HepG2 (cell line): ENCODE data around the gene IQUB. TPM values are rescaled to one million over a fixed set of nuclear protein-coding genes. Genes with fewer than 3 reads are reported as not detected.

Experiments
- ADNP ChIP-seq: sonication (generic); formaldehyde crosslinking; IDR thresholded peaks from 2 replicates; pipeline ENCODE4 v1.4.0; 2020; ENCODE audit warnings: missing genetic modification reagents
- HOXD1 ChIP-seq: sonication (generic); formaldehyde crosslinking; IDR thresholded peaks from 2 replicates; pipeline ENCODE4 v1.5.0; 2020; ENCODE audit warnings: missing genetic modification reagents
- TAF1 ChIP-seq: sonication (generic); formaldehyde crosslinking; IDR thresholded peaks from 2 replicates; pipeline ENCODE4 v1.4.0; 2020; ENCODE audit warnings: missing genetic modification reagents
- YEATS4 ChIP-seq: sonication (generic); formaldehyde crosslinking; IDR thresholded peaks from 2 replicates; pipeline ENCODE4 v1.4.0; 2020; ENCODE audit warnings: missing genetic modification reagents, borderline replicate concordance
- ZFX ChIP-seq: sonication (generic); formaldehyde crosslinking; IDR thresholded peaks from 2 replicates; pipeline ENCODE4 v1.4.0; 2020; ENCODE audit warnings: mild to moderate bottlenecking, low read depth, missing genetic modification reagents, moderate library complexity
- ZNF652 ChIP-seq: IDR thresholded peaks from 2 replicates; pipeline ENCODE4 v1.6.1; 2016; ENCODE audit warnings: low read depth, borderline replicate concordance
- ZNF839 ChIP-seq: sonication (generic); formaldehyde crosslinking; IDR thresholded peaks from 2 replicates; pipeline ENCODE4 v1.4.0; 2020; ENCODE audit warnings: missing genetic modification reagents, mild to moderate bottlenecking, borderline replicate concordance
- polyA plus RNA-seq, 8 experiments: library from polyadenylated mRNA; depleted of rRNA in 3 of 8; stranded (reverse) in 7 of 8; unstranded in 1 of 8; fragments of >200 nt; fragmentation: Illumina TruSeq in 4 of 8; extraction: Trizol in 4 of 8; gene quantifications; 2 replicates each; pipeline versions ENCODE4 v1.2.1 to v1.2.3, GENCODE V29; 2011 to 2016; ENCODE audit warnings: low read depth in 4 of 8, missing spikeins in 1 of 8, mixed read lengths in 1 of 8; ENCODE audit not compliant: insufficient read depth in 1 of 8
- total RNA-seq, 5 experiments: library from RNA; depleted of rRNA; stranded (reverse); fragments of >200 nt; fragmentation: Illumina TruSeq; extraction: Trizol; gene quantifications; 2 replicates each; pipeline ENCODE4 v1.2.3, GENCODE V29; 2016; ENCODE audit warnings: low read depth in 1 of 5
- TF ChIP-seq, protein P1 (sequence below): sonication (generic); formaldehyde crosslinking; IDR thresholded peaks from 2 replicates; pipeline ENCODE4 v1.5.0; 2020; ENCODE audit warnings: mild to moderate bottlenecking, missing genetic modification reagents
- TF ChIP-seq, protein P2 (sequence below): sonication (generic); formaldehyde crosslinking; conservative IDR thresholded peaks from 2 replicates; pipeline ENCODE4 v1.4.0; 2020; ENCODE audit warnings: mild to moderate bottlenecking, missing genetic modification reagents, moderate library complexity
- TF ChIP-seq, protein P3 (sequence below): sonication (generic); formaldehyde crosslinking; IDR thresholded peaks from 2 replicates; pipeline ENCODE4 v1.4.0; 2020; ENCODE audit warnings: missing genetic modification reagents
- TF ChIP-seq, protein P4 (sequence below): sonication (generic); formaldehyde crosslinking; IDR thresholded peaks from 2 replicates; pipeline ENCODE4 v1.5.0; 2020; ENCODE audit warnings: mild to moderate bottlenecking, missing genetic modification reagents, borderline replicate concordance
- TF ChIP-seq, protein P5 (sequence below): sonication (generic); formaldehyde crosslinking; IDR thresholded peaks from 2 replicates; pipeline ENCODE4 v1.4.0; 2020; ENCODE audit warnings: missing genetic modification reagents
- TF ChIP-seq, protein P6 (sequence below): IDR thresholded peaks from 2 replicates; pipeline ENCODE4 v1.6.1; 2016; ENCODE audit warnings: mild to moderate bottlenecking, missing biosample characterization, missing genetic modification reagents

IQUB gene
- total and polyA plus RNA-seq, 2 of the 13 experiments (the other 11 are each of a cell fraction or from before 2014, with no cell fraction given): 0.07 TPM; not detected in 1

DNA sequence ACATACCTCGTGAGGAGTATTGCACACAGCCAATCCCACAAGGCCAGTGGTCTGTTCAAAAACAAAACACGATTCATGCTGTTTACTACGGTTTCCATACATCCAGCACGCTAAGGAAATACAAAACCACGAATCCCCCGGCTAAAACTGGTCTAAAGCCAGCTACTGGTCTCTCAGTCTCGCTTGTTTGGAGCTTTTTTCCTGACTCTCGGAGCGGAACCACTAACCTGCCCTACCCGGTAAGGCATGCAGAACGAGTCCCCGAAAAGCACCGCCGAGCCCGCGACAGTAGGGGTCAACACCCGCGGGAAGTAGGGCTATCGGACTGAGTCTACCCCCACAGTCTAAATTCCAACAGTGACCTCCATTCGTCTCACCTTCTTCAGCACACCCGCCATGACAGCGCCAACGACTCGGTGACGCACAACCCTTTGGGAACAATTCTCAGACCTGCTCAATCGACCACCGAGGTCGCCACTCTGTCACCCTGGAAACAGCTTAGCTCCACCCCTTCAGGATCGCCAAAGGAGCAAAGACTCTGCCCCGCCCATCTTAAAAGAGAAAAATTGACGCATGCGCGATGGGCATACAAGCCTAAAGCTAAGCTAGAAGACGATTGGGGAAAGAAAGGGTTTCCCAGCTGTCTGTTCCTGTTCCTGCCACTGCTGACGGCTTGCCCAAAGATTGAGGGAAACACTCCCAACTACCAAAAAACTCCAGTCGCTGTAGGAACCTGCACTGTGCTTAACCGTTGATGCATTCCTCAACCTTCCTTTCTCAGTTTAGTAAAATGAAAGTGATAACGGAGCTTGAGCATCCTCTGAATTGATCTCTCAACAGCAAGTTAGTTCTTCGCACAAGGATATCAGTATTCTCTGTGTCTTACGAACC lies 23.2 kb upstream of the IQUB start, which contains the start of gene NDUFA5 (continued):
- TF ChIP-seq, protein P1, sequence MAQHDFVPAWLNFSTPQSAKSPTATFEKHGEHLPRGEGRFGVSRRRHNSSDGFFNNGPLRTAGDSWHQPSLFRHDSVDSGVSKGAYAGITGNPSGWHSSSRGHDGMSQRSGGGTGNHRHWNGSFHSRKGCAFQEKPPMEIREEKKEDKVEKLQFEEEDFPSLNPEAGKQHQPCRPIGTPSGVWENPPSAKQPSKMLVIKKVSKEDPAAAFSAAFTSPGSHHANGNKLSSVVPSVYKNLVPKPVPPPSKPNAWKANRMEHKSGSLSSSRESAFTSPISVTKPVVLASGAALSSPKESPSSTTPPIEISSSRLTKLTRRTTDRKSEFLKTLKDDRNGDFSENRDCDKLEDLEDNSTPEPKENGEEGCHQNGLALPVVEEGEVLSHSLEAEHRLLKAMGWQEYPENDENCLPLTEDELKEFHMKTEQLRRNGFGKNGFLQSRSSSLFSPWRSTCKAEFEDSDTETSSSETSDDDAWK (CRISPR knock-in tag): no peak
- TF ChIP-seq, protein P2, sequence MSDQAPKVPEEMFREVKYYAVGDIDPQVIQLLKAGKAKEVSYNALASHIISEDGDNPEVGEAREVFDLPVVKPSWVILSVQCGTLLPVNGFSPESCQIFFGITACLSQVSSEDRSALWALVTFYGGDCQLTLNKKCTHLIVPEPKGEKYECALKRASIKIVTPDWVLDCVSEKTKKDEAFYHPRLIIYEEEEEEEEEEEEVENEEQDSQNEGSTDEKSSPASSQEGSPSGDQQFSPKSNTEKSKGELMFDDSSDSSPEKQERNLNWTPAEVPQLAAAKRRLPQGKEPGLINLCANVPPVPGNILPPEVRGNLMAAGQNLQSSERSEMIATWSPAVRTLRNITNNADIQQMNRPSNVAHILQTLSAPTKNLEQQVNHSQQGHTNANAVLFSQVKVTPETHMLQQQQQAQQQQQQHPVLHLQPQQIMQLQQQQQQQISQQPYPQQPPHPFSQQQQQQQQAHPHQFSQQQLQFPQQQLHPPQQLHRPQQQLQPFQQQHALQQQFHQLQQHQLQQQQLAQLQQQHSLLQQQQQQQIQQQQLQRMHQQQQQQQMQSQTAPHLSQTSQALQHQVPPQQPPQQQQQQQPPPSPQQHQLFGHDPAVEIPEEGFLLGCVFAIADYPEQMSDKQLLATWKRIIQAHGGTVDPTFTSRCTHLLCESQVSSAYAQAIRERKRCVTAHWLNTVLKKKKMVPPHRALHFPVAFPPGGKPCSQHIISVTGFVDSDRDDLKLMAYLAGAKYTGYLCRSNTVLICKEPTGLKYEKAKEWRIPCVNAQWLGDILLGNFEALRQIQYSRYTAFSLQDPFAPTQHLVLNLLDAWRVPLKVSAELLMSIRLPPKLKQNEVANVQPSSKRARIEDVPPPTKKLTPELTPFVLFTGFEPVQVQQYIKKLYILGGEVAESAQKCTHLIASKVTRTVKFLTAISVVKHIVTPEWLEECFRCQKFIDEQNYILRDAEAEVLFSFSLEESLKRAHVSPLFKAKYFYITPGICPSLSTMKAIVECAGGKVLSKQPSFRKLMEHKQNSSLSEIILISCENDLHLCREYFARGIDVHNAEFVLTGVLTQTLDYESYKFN (CRISPR knock-in tag): 0 out of 2 replicates have a peak, but pooled peaks have one; percentile 27
- TF ChIP-seq ZFX (CRISPR knock-in tag): peak; percentile 36; the same call in 1 of the 2 replicates
- TF ChIP-seq, protein P3, sequence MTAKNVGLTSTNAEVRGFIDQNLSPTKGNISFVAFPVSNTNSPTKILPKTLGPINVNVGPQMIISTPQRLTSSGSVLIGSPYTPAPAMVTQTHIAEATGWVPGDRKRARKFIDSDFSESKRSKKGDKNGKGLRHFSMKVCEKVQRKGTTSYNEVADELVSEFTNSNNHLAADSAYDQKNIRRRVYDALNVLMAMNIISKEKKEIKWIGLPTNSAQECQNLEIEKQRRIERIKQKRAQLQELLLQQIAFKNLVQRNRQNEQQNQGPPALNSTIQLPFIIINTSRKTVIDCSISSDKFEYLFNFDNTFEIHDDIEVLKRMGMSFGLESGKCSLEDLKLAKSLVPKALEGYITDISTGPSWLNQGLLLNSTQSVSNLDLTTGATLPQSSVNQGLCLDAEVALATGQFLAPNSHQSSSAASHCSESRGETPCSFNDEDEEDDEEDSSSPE (CRISPR knock-in tag): 0 out of 2 replicates have a peak, but pooled peaks have one; percentile 25
- TF ChIP-seq, protein P4, sequence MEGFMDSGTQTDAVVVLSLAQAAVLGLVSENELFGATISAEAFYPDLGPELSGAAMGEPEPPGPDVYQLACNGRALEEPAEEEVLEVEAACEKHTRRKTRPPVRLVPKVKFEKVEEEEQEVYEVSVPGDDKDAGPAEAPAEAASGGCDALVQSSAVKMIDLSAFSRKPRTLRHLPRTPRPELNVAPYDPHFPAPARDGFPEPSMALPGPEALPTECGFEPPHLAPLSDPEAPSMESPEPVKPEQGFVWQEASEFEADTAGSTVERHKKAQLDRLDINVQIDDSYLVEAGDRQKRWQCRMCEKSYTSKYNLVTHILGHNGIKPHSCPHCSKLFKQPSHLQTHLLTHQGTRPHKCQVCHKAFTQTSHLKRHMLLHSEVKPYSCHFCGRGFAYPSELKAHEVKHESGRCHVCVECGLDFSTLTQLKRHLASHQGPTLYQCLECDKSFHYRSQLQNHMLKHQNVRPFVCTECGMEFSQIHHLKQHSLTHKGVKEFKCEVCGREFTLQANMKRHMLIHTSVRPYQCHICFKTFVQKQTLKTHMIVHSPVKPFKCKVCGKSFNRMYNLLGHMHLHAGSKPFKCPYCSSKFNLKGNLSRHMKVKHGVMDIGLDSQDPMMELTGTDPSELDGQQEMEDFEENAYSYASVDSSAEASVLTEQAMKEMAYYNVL (CRISPR knock-in tag): peak; percentile 25; the same call in 1 of the 2 replicates
- TF ChIP-seq, protein P5, sequence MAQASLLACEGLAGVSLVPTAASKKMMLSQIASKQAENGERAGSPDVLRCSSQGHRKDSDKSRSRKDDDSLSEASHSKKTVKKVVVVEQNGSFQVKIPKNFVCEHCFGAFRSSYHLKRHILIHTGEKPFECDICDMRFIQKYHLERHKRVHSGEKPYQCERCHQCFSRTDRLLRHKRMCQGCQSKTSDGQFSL (CRISPR knock-in tag): 0 out of 2 replicates have a peak, but pooled peaks have one; percentile 26
- TF ChIP-seq, protein P6, sequence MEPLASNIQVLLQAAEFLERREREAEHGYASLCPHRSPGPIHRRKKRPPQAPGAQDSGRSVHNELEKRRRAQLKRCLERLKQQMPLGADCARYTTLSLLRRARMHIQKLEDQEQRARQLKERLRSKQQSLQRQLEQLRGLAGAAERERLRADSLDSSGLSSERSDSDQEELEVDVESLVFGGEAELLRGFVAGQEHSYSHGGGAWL (CRISPR knock-in tag): no peak
- TF ChIP-seq TAF1 (CRISPR knock-in tag): peak; percentile 83
- TF ChIP-seq ADNP (CRISPR knock-in tag): no peak
- peak; percentile 75; the same call in 1 of the 2 replicates for TF ChIP-seq HOXD1 (CRISPR knock-in tag)
- no peak for TF ChIP-seq ZNF652 (CRISPR knock-in tag)
- TF ChIP-seq YEATS4: peak; percentile 60; the same call in 1 of the 2 replicates
- peak; percentile 48; the same call in 1 of the 2 replicates for TF ChIP-seq ZNF839
